SK-N-SH treated with all-trans-retinoic acid at 6 μM for 48 hours (cell line): ENCODE measurements around the gene OCRL.

Experiments used
- ATAC-seq: fragments of 200-7000 bp; cut with Tn5 transposase; 3 replicates; pipeline ENCODE4 v1.9.1; 2020; ENCODE audit warnings: mild to moderate bottlenecking, moderate library complexity
- ARNTL ChIP-seq: fragments of 450-650 bp; formaldehyde crosslinking; IDR thresholded peaks from 2 replicates; pipeline ENCODE4 v1.5.0; 2020; ENCODE audit warnings: low read depth, mild to moderate bottlenecking, moderate library complexity, borderline replicate concordance
- BACH2 ChIP-seq: fragments of 250-450 bp; sonication (Bioruptor Pico); IDR thresholded peaks from 2 replicates; pipeline ENCODE4 v1.9.0; 2021; ENCODE audit warnings: mild to moderate bottlenecking, borderline replicate concordance
- CREB5 ChIP-seq: fragments of 250-450 bp; sonication (Bioruptor Pico); IDR thresholded peaks from 2 replicates; pipeline ENCODE4 v1.5.1; 2020; ENCODE audit warnings: low read depth, mild to moderate bottlenecking, moderate library complexity
- CSDC2 ChIP-seq: fragments of 250-450 bp; sonication (Bioruptor Pico); IDR thresholded peaks from 2 replicates; pipeline ENCODE4 v1.5.0; 2020; ENCODE audit warnings: mild to moderate bottlenecking, moderate library complexity
- CSRNP3 ChIP-seq: fragments of 250-450 bp; sonication (Bioruptor Pico); IDR thresholded peaks from 2 replicates; pipeline ENCODE4 v1.5.1; 2021; ENCODE audit warnings: mild to moderate bottlenecking, moderate library complexity
- ESRRG ChIP-seq: fragments of 250-450 bp; sonication (Bioruptor Pico); IDR thresholded peaks from 2 replicates; pipeline ENCODE4 v1.6.1; 2021; ENCODE audit warnings: mild to moderate bottlenecking
- ISL1 ChIP-seq: fragments of 250-450 bp; sonication (Bioruptor Pico); IDR thresholded peaks from 2 replicates; pipeline ENCODE4 v2.1.2; 2022; ENCODE audit warnings: mild to moderate bottlenecking, moderate library complexity
- OSR1 ChIP-seq: fragments of 250-450 bp; sonication (Bioruptor Pico); IDR thresholded peaks from 2 replicates; pipeline ENCODE4 v1.8.0; 2022; ENCODE audit warnings: moderate library complexity, mild to moderate bottlenecking, inconsistent platforms
- PATZ1 ChIP-seq: fragments of 250-450 bp; sonication (Bioruptor Pico); IDR thresholded peaks from 2 replicates; pipeline ENCODE4 v1.8.0; 2020; ENCODE audit warnings: mild to moderate bottlenecking, moderate library complexity, borderline replicate concordance
- POU6F1 ChIP-seq: fragments of 250-450 bp; sonication (Bioruptor Pico); IDR thresholded peaks from 2 replicates; pipeline ENCODE4 v1.8.0; 2021; ENCODE audit warnings: low read depth, mild to moderate bottlenecking, moderate library complexity, borderline replicate concordance
- PPARA ChIP-seq: fragments of 250-450 bp; sonication (Bioruptor Pico); IDR thresholded peaks from 2 replicates; pipeline ENCODE4 v1.5.0; 2020; ENCODE audit warnings: mild to moderate bottlenecking, borderline replicate concordance
- RARB ChIP-seq: fragments of 250-450 bp; sonication (Bioruptor Pico); IDR thresholded peaks from 2 replicates; pipeline ENCODE4 v1.8.0; 2021; ENCODE audit warnings: mild to moderate bottlenecking, moderate library complexity
- SNAI2 ChIP-seq: fragments of 250-450 bp; sonication (Bioruptor Pico); IDR thresholded peaks from 2 replicates; pipeline ENCODE4 v1.5.0; 2020; ENCODE audit warnings: mild to moderate bottlenecking, moderate library complexity
- TCF4 ChIP-seq: fragments of 250-450 bp; sonication (Bioruptor Pico); IDR thresholded peaks from 2 replicates; pipeline ENCODE4 v1.8.0; 2021; ENCODE audit warnings: mild to moderate bottlenecking, moderate library complexity, borderline replicate concordance
- TOX ChIP-seq: fragments of 250-450 bp; sonication (Bioruptor Pico); IDR thresholded peaks from 2 replicates; pipeline ENCODE4 v1.8.0; 2021; ENCODE audit warnings: mild to moderate bottlenecking, moderate library complexity, borderline replicate concordance
- TSHZ2 ChIP-seq: fragments of 250-450 bp; sonication (Bioruptor Pico); IDR thresholded peaks from 2 replicates; pipeline ENCODE4 v1.5.0; 2020; ENCODE audit warnings: mild to moderate bottlenecking, moderate library complexity
- ZC3H10 ChIP-seq: fragments of 250-450 bp; sonication (Bioruptor Pico); IDR thresholded peaks from 2 replicates; pipeline ENCODE4 v1.5.1; 2021; ENCODE audit warnings: mild to moderate bottlenecking, moderate library complexity
- ZFP3 ChIP-seq: fragments of 250-450 bp; sonication (Bioruptor Pico); IDR thresholded peaks from 2 replicates; pipeline ENCODE4 v1.5.0; 2020; ENCODE audit warnings: mild to moderate bottlenecking, moderate library complexity
- ZNF565 ChIP-seq: fragments of 450-650 bp; formaldehyde crosslinking; conservative IDR thresholded peaks from 2 replicates; pipeline ENCODE4 v1.5.0; 2020; ENCODE audit warnings: low read depth, mild to moderate bottlenecking, moderate library complexity
- ZNF70 ChIP-seq: fragments of 450-650 bp; formaldehyde crosslinking; IDR thresholded peaks from 2 replicates; pipeline ENCODE4 v1.5.0; 2020; ENCODE audit warnings: mild to moderate bottlenecking, moderate library complexity
- ZNF8 ChIP-seq: fragments of 450-650 bp; formaldehyde crosslinking; IDR thresholded peaks from 2 replicates; pipeline ENCODE4 v1.5.0; 2020; ENCODE audit warnings: mild to moderate bottlenecking, moderate library complexity

OCRL gene

GRCh38 chrX:129556806-129557315 lies 16.8 kb downstream of the OCRL start:
- no peak for ATAC-seq
- TF ChIP-seq TCF4 (CRISPR knock-in tag) (no peak), TOX (CRISPR knock-in tag) (no peak), ARNTL (CRISPR knock-in tag) (no peak), SNAI2 (no peak), PPARA (CRISPR knock-in tag) (no peak), POU6F1 (CRISPR knock-in tag) (no peak), ISL1 (no peak), ZNF8 (CRISPR knock-in tag) (no peak), CSDC2 (CRISPR knock-in tag) (no peak), ESRRG (CRISPR knock-in tag) (no peak), ZC3H10 (CRISPR knock-in tag) (no peak), OSR1 (CRISPR knock-in tag) (no peak)

GRCh38 chrX:129557844-129558480 lies 17.9 kb downstream of the OCRL start:
- no peak for ATAC-seq
- no peak for TF ChIP-seq ZC3H10 (CRISPR knock-in tag)
- no peak for TF ChIP-seq SNAI2
- no peak for TF ChIP-seq ZNF70 (CRISPR knock-in tag)
- TF ChIP-seq ARNTL (CRISPR knock-in tag): no peak
- TF ChIP-seq PPARA (CRISPR knock-in tag): no peak
- TF ChIP-seq RARB (CRISPR knock-in tag): no peak
- TF ChIP-seq, all 23 proteins: peak for 0

GRCh38 chrX:129559783-129560182 lies 19.7 kb downstream of the OCRL start:
- peak; percentile 51; the same call in 1 of the 3 replicates for ATAC-seq
- no peak for TF ChIP-seq ARNTL (CRISPR knock-in tag)
- no peak for TF ChIP-seq SNAI2
- no peak for TF ChIP-seq PATZ1
- no peak for TF ChIP-seq TSHZ2 (CRISPR knock-in tag)
- TF ChIP-seq ZNF565 (CRISPR knock-in tag): no peak
- TF ChIP-seq CREB5: no peak
- TF ChIP-seq TCF4 (CRISPR knock-in tag): no peak
- no peak for TF ChIP-seq POU6F1 (CRISPR knock-in tag)
- TF ChIP-seq BACH2 (CRISPR knock-in tag): no peak
- no peak for TF ChIP-seq RARB (CRISPR knock-in tag)
- TF ChIP-seq ZC3H10 (CRISPR knock-in tag): no peak
- TF ChIP-seq CSRNP3 (CRISPR knock-in tag): no peak
- TF ChIP-seq ZFP3 (CRISPR knock-in tag): no peak
- no peak for TF ChIP-seq ZNF8 (CRISPR knock-in tag)
- no peak for TF ChIP-seq CSDC2 (CRISPR knock-in tag)
- TF ChIP-seq OSR1 (CRISPR knock-in tag): no peak
- no peak for TF ChIP-seq ISL1
- TF ChIP-seq PPARA (CRISPR knock-in tag): no peak
